IMR-90 (cell line): ENCODE data around the gene TRAPPC3L.

Source experiments
- BHLHE40 ChIP-seq: fragments of 150-350 bp; IDR thresholded peaks from 2 replicates; pipeline ENCODE4 v1.6.1; 2016; ENCODE audit warnings: mild to moderate bottlenecking, low read depth, low read length
- POLR2A ChIP-seq: IDR thresholded peaks from 2 replicates; pipeline ENCODE4 v1.6.1; 2012; ENCODE audit warnings: mild to moderate bottlenecking, low read depth, low read length
- RFX5 ChIP-seq: IDR thresholded peaks from 2 replicates; pipeline ENCODE4 v1.8.0; 2012; ENCODE audit warnings: low read depth, mild to moderate bottlenecking, low read length, moderate library complexity
- TF ChIP-seq, protein P1 (sequence below): conservative IDR thresholded peaks from 2 replicates; pipeline ENCODE4 v1.5.1; 2012; ENCODE audit warnings: mild to moderate bottlenecking, low read depth, low read length, improper control_type of control experiment
- TF ChIP-seq, protein P2 (sequence below): fragments of 150-350 bp; IDR thresholded peaks from 2 replicates; pipeline ENCODE4 v1.6.1; 2017; ENCODE audit warnings: mild to moderate bottlenecking, antibody characterized with exemption, low read length, low read depth

DNA sequence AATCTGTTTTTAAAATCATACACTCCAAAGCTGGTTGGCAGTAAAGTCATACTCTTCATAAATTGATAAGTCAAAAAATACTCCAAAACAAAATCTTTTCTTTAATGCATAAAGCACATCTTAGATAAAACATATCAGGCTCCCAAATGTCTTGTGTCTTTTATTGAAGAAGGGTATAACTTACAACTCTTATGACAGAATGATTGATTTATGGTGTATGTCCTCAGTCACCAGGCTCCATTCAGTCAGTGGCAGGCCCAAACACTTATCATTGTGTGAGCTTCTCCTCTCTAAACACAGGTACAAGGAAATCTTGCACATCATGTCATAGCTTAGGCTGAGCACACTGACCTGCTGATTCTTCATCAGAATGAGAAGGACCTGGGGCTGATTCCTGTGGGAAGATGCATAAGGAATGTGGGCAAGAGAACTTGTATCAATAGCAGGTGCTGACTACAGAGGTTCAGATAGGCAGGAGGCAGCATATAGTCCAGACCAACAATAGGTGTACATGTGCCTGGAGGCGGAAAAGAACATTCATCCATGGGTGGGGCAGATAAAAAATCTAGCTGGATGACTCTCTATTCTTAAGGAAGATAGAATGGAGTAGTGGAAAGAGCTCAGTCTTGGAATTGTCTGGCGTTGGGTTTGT, 32.1 kb downstream of the TRAPPC3L start:
- TF ChIP-seq POLR2A = no peak
- TF ChIP-seq, protein P1, sequence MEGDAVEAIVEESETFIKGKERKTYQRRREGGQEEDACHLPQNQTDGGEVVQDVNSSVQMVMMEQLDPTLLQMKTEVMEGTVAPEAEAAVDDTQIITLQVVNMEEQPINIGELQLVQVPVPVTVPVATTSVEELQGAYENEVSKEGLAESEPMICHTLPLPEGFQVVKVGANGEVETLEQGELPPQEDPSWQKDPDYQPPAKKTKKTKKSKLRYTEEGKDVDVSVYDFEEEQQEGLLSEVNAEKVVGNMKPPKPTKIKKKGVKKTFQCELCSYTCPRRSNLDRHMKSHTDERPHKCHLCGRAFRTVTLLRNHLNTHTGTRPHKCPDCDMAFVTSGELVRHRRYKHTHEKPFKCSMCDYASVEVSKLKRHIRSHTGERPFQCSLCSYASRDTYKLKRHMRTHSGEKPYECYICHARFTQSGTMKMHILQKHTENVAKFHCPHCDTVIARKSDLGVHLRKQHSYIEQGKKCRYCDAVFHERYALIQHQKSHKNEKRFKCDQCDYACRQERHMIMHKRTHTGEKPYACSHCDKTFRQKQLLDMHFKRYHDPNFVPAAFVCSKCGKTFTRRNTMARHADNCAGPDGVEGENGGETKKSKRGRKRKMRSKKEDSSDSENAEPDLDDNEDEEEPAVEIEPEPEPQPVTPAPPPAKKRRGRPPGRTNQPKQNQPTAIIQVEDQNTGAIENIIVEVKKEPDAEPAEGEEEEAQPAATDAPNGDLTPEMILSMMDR = no peak
- no peak for TF ChIP-seq RFX5
- TF ChIP-seq, protein P2, sequence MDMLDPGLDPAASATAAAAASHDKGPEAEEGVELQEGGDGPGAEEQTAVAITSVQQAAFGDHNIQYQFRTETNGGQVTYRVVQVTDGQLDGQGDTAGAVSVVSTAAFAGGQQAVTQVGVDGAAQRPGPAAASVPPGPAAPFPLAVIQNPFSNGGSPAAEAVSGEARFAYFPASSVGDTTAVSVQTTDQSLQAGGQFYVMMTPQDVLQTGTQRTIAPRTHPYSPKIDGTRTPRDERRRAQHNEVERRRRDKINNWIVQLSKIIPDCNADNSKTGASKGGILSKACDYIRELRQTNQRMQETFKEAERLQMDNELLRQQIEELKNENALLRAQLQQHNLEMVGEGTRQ = no peak
- no peak for TF ChIP-seq BHLHE40
